ENCODE data around the gene CHD6.

GRCh38 chr20:41373931-41374920, 244.0 kb downstream of the CHD6 start:
- TF ChIP-seq, protein P1, sequence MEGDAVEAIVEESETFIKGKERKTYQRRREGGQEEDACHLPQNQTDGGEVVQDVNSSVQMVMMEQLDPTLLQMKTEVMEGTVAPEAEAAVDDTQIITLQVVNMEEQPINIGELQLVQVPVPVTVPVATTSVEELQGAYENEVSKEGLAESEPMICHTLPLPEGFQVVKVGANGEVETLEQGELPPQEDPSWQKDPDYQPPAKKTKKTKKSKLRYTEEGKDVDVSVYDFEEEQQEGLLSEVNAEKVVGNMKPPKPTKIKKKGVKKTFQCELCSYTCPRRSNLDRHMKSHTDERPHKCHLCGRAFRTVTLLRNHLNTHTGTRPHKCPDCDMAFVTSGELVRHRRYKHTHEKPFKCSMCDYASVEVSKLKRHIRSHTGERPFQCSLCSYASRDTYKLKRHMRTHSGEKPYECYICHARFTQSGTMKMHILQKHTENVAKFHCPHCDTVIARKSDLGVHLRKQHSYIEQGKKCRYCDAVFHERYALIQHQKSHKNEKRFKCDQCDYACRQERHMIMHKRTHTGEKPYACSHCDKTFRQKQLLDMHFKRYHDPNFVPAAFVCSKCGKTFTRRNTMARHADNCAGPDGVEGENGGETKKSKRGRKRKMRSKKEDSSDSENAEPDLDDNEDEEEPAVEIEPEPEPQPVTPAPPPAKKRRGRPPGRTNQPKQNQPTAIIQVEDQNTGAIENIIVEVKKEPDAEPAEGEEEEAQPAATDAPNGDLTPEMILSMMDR (conservative IDR thresholded peaks at IDR 0.05): no peak
- TF ChIP-seq EZH2 (IDR thresholded peaks at IDR 0.05; ENCODE audit: low read depth): no peak

All from PC-9 (cell line).